ENCODE results near the gene AKT1S1. TPM values are rescaled to one million over a fixed set of nuclear protein-coding genes. Genes with fewer than 3 reads are reported as not detected.
A peak's percentile ranks its signal among the peaks of the same experiment; 100 is the strongest.

The AKT1S1 gene
- total RNA-seq, 1 donor: 3.0 TPM

DNA sequence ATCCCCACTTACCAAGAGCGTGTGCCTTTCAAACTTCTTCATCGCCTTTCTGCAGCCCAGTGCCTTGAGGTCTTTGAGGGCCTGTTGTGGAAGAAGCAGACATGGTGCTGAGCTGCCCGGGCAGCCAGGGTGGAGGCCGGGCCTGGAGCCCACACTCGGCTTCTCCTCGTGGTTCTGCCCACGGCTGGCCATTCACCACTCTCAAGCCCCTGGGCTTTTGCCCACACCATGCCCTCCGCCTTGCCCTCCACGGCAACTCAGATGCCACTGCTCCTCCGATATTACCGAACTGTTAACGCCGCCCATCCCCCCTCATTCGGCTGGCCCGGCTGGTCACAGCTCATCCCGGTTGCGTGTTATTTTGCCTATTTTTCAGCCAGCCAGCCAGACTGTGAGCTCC lies 14.2 kb upstream of the AKT1S1 start:
- Histone ChIP-seq H3K9me3 (ENCODE audit: low read depth, low read length) (no peaks in the 10 kb centered on the region), H3K4me1 (ENCODE audit: insufficient read depth, low read length) (peaks cover 24% of the 10 kb centered on the region), H3K4me3 (ENCODE audit: low read length) (no peak overlapping the region), H3K27me3 (ENCODE audit: insufficient read depth, low read length) (no peaks in the 10 kb centered on the region)

DNA sequence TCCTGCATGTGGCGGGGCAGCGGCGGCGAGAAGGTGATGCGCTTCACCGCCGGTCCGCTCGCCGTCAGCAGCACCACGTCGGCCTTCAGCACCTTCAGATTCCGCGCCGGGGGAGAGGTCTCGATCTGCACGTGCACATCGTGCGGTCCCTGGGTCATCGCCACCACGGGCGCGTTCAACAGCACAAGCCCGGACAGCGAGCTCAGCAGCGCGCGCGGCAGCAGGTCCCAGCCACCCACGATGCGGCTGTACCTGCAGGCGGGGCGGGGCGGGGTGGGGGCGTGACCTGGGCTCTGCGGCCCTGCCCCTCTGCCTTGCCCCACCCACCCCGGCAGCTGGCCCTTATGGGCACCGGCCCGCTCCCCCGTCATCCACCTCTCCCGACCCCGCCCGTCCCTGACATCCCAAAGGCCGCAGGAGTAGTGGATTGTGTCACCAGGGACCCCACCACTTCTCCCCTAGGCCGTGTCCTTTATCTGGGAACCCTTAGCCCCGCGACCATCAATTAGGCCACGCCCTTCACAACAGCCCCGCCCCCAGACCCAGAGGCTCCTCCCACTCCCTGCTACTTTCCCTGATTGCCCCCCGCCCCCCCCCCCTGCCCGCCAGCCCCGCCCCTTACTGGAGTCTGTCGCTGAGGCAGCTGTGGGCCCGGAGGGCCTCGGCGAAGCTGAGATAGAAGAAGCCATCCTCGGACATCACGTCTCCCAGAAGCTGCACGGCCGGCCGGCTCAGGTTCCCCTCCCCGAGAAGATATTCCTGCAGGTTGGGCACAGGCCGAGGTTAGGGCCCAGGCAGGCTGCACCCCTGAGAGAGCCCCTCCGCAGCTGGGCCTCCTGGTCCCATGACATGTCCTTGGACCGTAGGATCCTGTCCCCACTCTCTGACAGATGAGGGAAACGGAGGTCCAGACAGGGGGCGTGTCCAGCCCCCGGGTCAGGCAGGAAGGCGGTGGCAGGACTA lies 13.5 kb upstream of the AKT1S1 start:
- H3K4me3 ChIP-seq (ENCODE audit: low read length): peak overlapping the region; percentile 18
- no peaks in the 10 kb centered on the region for H3K27me3 ChIP-seq (ENCODE audit: insufficient read depth, low read length)
- H3K9me3 ChIP-seq (ENCODE audit: low read depth, low read length): no peaks in the 10 kb centered on the region
- H3K4me1 ChIP-seq (ENCODE audit: insufficient read depth, low read length): peaks cover 16% of the 10 kb centered on the region

DNA sequence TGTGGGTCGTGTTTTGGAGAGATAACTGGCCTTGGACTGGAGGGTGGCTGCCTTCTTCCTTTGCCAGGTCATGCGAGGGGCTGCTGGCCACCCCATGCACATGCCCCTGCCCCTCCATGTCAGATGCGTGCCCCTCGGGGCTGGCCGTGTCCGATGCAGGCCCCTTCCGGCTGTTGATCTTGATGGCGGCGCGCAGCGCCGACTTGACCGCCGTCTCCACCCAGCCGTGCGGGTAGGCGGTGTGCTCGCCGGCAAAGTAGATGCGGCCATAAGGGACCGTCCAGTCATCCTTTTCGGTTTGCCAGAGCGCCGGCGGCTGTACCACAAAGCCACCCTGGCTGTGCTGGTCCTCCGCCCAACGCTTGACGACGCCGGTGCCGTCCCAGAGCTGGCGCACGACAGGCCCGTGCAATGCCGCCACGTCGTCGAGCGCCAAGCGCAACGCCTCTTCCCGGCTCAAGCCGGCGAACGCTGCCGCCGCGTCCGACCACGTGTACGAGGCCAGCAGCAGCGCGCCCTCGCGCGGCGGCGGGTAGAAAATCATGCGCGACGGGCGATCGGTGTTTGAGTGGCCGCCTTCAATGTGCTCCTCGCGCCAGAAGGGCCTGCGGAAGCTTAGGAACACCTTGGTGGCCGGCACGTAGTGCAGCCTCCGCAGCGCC lies 12.7 kb upstream of the AKT1S1 start:
- Histone ChIP-seq H3K4me3 (ENCODE audit: low read length) (peak overlapping the region; percentile 18), H3K9me3 (ENCODE audit: low read depth, low read length) (no peaks in the 10 kb centered on the region), H3K4me1 (ENCODE audit: insufficient read depth, low read length) (peaks cover 9% of the 10 kb centered on the region), H3K27me3 (ENCODE audit: insufficient read depth, low read length) (no peaks in the 10 kb centered on the region)

DNA sequence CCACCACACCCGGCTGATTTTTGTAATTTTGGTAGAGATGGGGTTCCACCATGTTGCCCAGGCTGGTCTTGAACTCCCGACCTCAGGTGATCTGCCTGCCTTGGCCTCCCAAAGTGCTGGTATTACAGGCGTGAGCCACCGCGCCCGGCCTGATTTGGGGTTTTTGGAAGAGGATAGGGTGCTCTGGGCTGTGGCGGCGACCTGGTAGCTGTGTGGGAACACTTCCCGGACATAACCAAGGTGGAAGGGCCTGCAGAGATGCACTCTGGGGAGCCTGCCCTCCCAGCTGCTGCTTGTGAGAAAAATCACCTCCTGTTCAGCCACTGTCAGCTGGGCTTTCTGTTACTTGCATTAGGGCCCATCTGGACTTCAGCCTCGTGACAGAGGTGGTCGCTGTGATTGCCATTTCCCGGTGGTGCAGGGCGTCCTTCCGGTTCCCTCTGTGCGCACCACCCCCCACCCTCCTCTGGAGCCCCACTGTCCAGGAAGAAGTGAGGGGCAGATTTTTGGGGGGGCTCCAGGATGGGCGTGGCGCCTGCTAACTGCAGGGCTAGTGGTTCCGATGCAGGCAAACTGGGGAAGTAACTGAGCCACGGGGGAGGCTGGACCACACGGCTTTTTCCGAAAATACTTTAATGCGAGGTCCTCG lies 12.0 kb upstream of the AKT1S1 start:
- Histone ChIP-seq H3K27me3 (ENCODE audit: insufficient read depth, low read length) (no peaks in the 10 kb centered on the region), H3K9me3 (ENCODE audit: low read depth, low read length) (no peaks in the 10 kb centered on the region), H3K4me1 (ENCODE audit: insufficient read depth, low read length) (peaks cover 9% of the 10 kb centered on the region), H3K4me3 (ENCODE audit: low read length) (no peak overlapping the region)

DNA sequence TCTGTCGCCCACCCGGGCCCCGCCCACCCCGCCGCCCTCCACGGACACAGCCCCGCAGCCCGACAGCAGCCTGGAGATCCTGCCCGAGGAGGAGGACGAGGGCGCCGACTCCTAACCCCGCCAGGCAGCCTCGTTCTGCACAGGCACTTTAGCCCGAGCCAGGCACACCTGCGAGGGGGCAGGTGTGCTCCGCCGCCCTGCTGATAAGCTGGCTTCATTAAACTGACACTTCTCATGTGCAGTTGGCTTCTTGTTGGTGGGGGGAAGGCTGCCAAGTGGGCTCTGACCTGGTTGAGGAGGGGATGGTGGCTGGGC lies 11.3 kb upstream of the AKT1S1 start:
- peaks cover 9% of the 10 kb centered on the region for H3K4me1 ChIP-seq (ENCODE audit: insufficient read depth, low read length)
- H3K9me3 ChIP-seq (ENCODE audit: low read depth, low read length): no peaks in the 10 kb centered on the region
- H3K4me3 ChIP-seq (ENCODE audit: low read length): no peak overlapping the region
- H3K27me3 ChIP-seq (ENCODE audit: insufficient read depth, low read length): no peaks in the 10 kb centered on the region

DNA sequence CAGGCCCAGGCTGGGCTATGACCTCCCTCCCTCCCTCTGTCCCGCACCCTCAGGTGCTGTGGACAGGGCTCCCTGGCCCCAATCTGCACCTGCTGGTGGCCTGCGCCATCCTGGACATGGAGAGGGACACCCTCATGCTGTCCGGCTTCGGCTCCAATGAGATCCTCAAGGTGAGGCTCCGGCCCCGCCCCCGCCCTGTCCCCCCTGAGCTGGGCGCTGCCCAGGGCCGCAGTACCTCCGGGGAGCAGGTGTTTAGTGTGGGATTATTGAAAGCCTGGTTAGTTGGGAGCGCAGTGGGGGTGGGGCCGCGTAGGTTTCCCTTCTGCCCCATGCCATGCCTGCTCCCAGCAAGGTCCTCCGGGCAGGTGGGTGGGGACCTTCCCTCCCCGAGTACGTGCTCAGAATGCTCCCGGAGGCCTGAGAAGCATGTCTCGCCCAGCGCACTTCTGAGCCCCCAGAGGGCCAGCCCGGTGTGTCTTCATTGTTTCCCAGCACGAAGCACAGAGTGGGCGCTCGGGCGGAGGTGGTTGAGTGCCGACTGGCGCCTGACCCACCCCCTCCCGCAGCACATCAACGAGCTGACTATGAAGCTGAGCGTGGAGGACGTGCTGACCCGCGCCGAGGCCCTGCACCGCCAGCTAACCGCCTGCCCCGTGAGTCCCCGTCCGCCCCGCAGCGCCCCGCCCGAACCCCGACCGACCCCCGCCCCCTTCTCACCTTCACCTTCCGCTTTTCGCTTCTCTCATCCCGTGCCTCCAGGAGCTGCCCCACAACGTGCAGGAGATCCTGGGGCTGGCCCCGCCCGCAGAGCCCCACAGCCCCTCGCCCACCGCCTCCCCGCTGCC lies 10.7 kb upstream of the AKT1S1 start:
- Histone ChIP-seq H3K4me1 (ENCODE audit: insufficient read depth, low read length) (peaks cover 9% of the 10 kb centered on the region), H3K9me3 (ENCODE audit: low read depth, low read length) (no peaks in the 10 kb centered on the region)

DNA sequence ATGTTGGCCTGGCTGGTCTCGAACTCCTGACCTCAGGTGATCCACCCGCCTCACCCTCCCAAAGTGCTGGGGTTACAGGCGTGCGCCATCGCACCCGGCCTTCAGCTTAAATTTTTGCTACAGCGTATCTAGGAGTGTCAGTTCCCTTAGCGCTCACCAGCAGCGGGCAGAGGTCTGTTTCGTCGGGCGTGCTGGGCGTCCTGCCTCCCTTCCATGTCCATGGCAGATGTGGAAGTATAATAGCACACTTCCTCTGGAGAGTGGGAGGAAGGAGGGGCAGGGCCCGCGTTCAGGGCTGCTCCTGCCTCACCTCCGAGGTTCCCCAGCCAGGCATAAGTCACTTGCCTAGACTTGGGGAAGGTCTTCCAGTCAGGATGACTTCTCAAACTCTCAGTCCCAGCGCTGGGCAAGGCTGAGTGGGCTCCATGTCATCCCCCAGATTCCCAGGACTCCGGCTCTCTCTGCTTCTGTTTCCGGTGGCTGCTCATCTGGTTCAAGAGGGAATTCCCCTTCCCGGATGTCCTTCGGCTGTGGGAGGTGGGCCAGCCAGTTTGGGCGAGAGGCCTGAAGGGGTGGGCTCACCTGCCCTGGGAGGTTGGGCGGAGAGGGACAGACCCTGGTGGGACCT lies 10.0 kb upstream of the AKT1S1 start:
- H3K4me1 ChIP-seq (ENCODE audit: insufficient read depth, low read length): peaks cover 9% of the 10 kb centered on the region
- H3K9me3 ChIP-seq (ENCODE audit: low read depth, low read length): no peaks in the 10 kb centered on the region
- H3K27me3 ChIP-seq (ENCODE audit: insufficient read depth, low read length): no peaks in the 10 kb centered on the region
- no peak overlapping the region for H3K4me3 ChIP-seq (ENCODE audit: low read length)

More for the DNA sequence above, 10.7 kb upstream of the AKT1S1 start:
- Histone ChIP-seq H3K4me3 (ENCODE audit: low read length) (no peak overlapping the region), H3K27me3 (ENCODE audit: insufficient read depth, low read length) (no peaks in the 10 kb centered on the region)

DNA sequence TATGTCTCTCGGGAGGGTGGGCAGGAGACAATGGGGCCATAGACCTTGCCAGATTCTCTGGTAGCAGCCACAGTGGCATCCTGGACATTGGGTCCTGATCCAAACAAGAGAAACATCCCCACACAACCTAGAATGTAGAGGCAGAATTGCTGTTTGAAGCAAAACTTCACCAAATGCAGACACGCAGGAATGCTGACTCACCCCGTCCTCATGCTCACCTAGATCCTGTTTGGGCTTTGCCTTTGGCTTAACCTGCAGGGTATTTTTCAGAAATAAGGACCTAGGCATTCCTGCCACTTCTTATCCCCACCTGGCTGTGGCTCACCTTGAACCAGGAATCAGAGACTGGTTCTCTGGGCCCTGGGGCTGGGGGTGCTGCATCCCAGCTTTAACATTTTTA lies 7.6 kb upstream of the AKT1S1 start:
- no peaks in the 10 kb centered on the region for H3K27me3 ChIP-seq (ENCODE audit: insufficient read depth, low read length)
- H3K4me1 ChIP-seq (ENCODE audit: insufficient read depth, low read length): peaks cover 2% of the 10 kb centered on the region
- no peak overlapping the region for H3K4me3 ChIP-seq (ENCODE audit: low read length)
- no peaks in the 10 kb centered on the region for H3K9me3 ChIP-seq (ENCODE audit: low read depth, low read length)

DNA sequence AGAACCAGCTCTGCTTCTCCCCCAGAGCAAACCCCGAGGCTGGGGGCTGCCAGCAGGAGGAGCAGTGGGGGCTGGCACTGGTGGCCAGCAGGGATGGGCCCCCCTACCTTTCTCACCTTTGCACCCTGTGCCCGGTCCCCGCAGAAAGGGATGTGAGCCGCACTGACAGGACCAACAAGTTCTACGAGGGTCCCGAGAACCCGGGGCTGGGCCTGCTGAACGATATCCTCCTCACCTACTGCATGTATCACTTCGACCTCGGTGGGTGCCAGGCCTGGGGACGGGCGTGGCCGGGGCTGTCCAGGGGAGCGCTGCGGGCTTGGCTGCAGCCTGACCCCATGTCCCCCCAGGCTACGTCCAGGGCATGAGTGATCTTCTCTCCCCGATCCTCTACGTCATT lies 7.0 kb upstream of the AKT1S1 start:
- Histone ChIP-seq H3K9me3 (ENCODE audit: low read depth, low read length) (no peaks in the 10 kb centered on the region), H3K4me1 (ENCODE audit: insufficient read depth, low read length) (peaks cover 2% of the 10 kb centered on the region), H3K4me3 (ENCODE audit: low read length) (no peak overlapping the region), H3K27me3 (ENCODE audit: insufficient read depth, low read length) (no peaks in the 10 kb centered on the region)

DNA sequence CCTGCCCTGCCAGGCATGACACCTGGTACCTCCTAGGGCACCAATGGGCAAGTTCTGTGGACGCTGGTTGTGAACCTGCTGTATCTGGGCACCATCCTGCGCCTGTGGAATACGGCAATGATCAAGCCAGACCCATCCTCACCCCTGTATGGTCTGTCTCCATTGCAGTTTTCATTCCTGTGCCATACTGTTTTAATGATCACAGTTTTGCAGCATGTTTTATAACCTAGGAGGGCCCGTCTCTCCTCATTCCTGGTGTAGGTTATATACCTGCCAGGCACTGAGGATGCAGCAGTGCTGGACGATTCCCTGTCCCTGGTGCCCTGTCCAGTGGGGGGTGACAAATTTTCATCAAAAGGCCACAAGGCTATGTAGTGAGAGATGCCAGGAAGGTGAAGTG lies 5.9 kb upstream of the AKT1S1 start:
- Histone ChIP-seq H3K27me3 (ENCODE audit: insufficient read depth, low read length) (no peaks in the 10 kb centered on the region), H3K4me1 (ENCODE audit: insufficient read depth, low read length) (peaks cover 12% of the 10 kb centered on the region), H3K4me3 (ENCODE audit: low read length) (no peak overlapping the region), H3K9me3 (ENCODE audit: low read depth, low read length) (no peaks in the 10 kb centered on the region)

DNA sequence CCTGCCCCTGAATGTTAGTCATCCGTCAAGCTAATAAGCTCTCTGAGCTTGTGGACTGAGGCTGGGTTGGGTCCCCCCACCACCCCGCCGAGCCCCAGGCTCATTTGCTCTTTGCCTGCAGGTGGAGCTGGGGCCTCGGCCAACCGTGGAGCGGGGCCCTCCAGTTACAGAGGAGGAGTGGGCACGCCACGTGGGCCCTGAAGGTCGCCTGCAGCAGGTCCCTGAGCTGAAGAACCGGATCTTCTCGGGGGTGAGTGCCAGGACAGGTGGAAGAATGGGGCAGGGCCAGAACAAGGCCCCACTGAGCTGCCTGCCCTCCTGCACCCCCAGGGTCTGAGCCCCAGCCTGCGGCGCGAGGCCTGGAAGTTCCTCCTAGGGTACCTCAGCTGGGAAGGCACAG lies 5.5 kb upstream of the AKT1S1 start:
- Histone ChIP-seq H3K9me3 (ENCODE audit: low read depth, low read length) (no peaks in the 10 kb centered on the region), H3K27me3 (ENCODE audit: insufficient read depth, low read length) (no peaks in the 10 kb centered on the region)

DNA sequence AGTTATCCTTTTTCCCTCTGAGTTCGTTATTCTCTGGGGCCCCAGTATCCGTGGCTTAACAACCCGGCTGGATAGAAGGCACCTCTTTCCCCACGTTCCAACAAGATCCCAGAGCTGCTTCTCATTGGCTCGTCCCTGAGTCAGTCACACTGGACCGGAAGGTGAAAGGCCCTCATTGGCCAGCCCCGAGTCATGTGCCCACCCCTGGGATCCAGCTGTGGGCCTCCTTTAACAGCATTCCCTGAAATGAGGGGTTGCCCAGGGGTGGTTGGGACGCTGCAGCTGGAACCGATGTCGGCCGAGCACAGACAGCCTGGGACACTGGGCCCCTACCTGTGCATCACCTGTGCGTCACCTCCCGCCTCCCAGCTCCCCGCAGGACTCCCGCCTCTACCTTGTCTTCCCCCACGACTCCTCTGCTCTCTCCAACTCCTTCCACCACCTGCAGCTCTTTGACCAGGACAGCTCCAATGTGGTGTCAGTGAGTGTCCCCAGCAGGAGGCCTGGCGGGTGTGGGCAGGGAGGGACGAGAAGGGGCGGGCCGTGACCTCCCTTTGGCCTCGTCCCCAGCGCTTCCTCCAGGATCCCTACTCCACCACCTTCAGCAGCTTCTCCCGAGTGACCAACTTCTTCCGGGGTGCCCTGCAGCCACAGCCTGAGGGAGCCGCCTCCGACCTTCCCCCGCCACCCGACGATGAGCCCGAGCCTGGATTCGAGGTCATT lies 4.7 kb upstream of the AKT1S1 start:
- Histone ChIP-seq H3K4me1 (ENCODE audit: insufficient read depth, low read length) (peaks cover 14% of the 10 kb centered on the region), H3K27me3 (ENCODE audit: insufficient read depth, low read length) (no peaks in the 10 kb centered on the region), H3K4me3 (ENCODE audit: low read length) (no peak overlapping the region), H3K9me3 (ENCODE audit: low read depth, low read length) (no peaks in the 10 kb centered on the region)

More for the DNA sequence above, 5.5 kb upstream of the AKT1S1 start:
- Histone ChIP-seq H3K4me3 (ENCODE audit: low read length) (no peak overlapping the region), H3K4me1 (ENCODE audit: insufficient read depth, low read length) (peaks cover 14% of the 10 kb centered on the region)

DNA sequence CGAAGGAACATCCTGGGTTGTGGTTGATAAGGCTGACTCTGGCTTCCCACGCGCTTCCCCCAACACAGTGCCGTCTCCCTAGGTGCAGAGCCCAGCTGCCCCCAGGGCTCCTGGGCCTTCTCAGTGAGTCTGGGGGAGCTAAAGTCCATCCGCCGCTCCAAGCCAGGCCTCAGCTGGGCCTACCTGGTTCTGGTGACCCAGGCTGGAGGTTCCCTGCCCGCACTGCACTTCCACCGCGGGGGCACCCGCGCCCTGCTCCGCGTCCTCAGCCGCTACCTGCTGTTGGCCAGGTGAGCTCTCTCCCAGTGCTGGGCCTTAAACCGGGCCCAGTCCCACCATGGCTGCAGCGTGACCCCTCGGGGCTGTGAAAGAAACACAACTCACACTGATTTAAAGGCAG lies 4.0 kb upstream of the AKT1S1 start:
- no peak overlapping the region for H3K4me3 ChIP-seq (ENCODE audit: low read length)

More for the DNA sequence above, 4.0 kb upstream of the AKT1S1 start:
- Histone ChIP-seq H3K27me3 (ENCODE audit: insufficient read depth, low read length) (no peaks in the 10 kb centered on the region), H3K9me3 (ENCODE audit: low read depth, low read length) (no peaks in the 10 kb centered on the region), H3K4me1 (ENCODE audit: insufficient read depth, low read length) (peaks cover 14% of the 10 kb centered on the region)
